K562 (cell line): ENCODE results near the gene PARD3. TPM values are rescaled to one million over a fixed set of nuclear protein-coding genes. Genes with fewer than 3 reads are reported as not detected.

ENCODE experiments used
- ATAC-seq: fragments of 200-7000 bp; cut with Tn5 transposase; 3 replicates; pipeline ENCODE4 v1.9.1; 2020; ENCODE audit warnings: moderate library complexity
- BruUV-seq: library from RNA; stranded (reverse); fragments of 400-500 nt; replicated peaks from 2 replicates; lab custom pipeline; 2021; lab: Mats Ljungman, UMichigan
- CTCF ChIA-PET: fragments of 300-600 bp; formaldehyde crosslinking; extraction: SDS; loops from one replicate; lab custom pipeline; 2021; ENCODE audit warnings: low intra/inter-chr PET ratio; lab: Yijun Ruan, JAX
- POLR2A ChIA-PET: fragments of 300-600, 350-650 bp; sonication (Branson Sonifier 250); formaldehyde crosslinking; extraction: SDS; loops from one replicate; lab custom pipeline; 2021; ENCODE audit warnings: antibody characterized with exemption, inconsistent platforms; lab: Yijun Ruan, JAX
- DNase-seq, 4 experiments: peaks; one replicate each; pipeline versions ENCODE4 v3.0.0 to v3.0.0-alpha.2; 2011 to 2018; ENCODE audit warnings: low spot score in 3 of 4, mixed read lengths in 3 of 4; ENCODE audit errors: extremely low read depth in 1 of 4
- FAIRE-seq: peaks from 2 replicates; lab custom pipeline; 2011; peaks lifted over from hg19 to GRCh38; lab: Jason Lieb, UNC
- H2AFZ ChIP-seq: 2 replicates; pipeline ENCODE4 v1.6.0; 2011; ENCODE audit warnings: low read depth, low read length, control low read depth, inconsistent platforms
- H3K27ac ChIP-seq: fragments of 200-600 bp; 3 replicates; pipeline ENCODE4 v1.8.0; 2011; ENCODE audit warnings: low read depth, mild to moderate bottlenecking, control low read depth, inconsistent platforms, low read length, moderate library complexity, mixed read lengths; ENCODE audit errors: extremely low read depth
- H3K27me3 ChIP-seq, 2 experiments: fragments of 300-600 bp in 1 of 2; 2 replicates in 1 of 2; 3 replicates in 1 of 2; pipeline versions ENCODE4 v1.6.0 to v1.8.0; 2011; ENCODE audit warnings: inconsistent platforms in 2 of 2, low read length in 2 of 2, mild to moderate bottlenecking in 1 of 2, mixed read lengths in 1 of 2, moderate library complexity in 1 of 2; ENCODE audit not compliant: control insufficient read depth in 2 of 2, insufficient read depth in 2 of 2
- H3K36me3 ChIP-seq: fragments of 300-600 bp; 3 replicates; pipeline ENCODE4 v1.8.0; 2011; ENCODE audit warnings: mild to moderate bottlenecking, low read length, inconsistent platforms; ENCODE audit not compliant: control insufficient read depth, insufficient read depth
- H3K4me1 ChIP-seq, 2 experiments: fragments of 200-600 bp in 1 of 2; replicated peaks in 1 of 2; 2 replicates in 1 of 2; 3 replicates in 1 of 2; pipeline versions ENCODE4 v1.5.1 to v1.8.0; 2011; ENCODE audit warnings: inconsistent platforms in 2 of 2, low read length in 2 of 2, mild to moderate bottlenecking in 1 of 2, mixed read lengths in 1 of 2, moderate library complexity in 1 of 2; ENCODE audit not compliant: control insufficient read depth in 2 of 2, insufficient read depth in 2 of 2
- H3K4me2 ChIP-seq: 2 replicates; pipeline ENCODE4 v1.6.1; 2011; ENCODE audit warnings: low read length, control low read depth, inconsistent platforms, mixed read lengths; ENCODE audit not compliant: insufficient read depth
- H3K4me3 ChIP-seq: fragments of 200-600 bp; sonication (generic), shearing (Covaris generic); 2 replicates; pipeline ENCODE4 v1.5.1; 2016; ENCODE audit warnings: control low read depth, inconsistent platforms
- H3K79me2 ChIP-seq: fragments of 200-600 bp; 3 replicates; pipeline ENCODE4 v1.8.0; 2011; ENCODE audit warnings: low read length, inconsistent platforms; ENCODE audit not compliant: control insufficient read depth, insufficient read depth
- H3K9ac ChIP-seq, 2 experiments: 2 replicates each; pipeline versions ENCODE4 v1.6.0 to v1.6.1; 2011; ENCODE audit warnings: low read depth in 2 of 2, low read length in 2 of 2, control low read depth in 1 of 2, inconsistent platforms in 1 of 2, mild to moderate bottlenecking in 1 of 2, mixed read lengths in 1 of 2; ENCODE audit not compliant: insufficient read depth in 1 of 2
- H3K9me1 ChIP-seq: one replicate; pipeline ENCODE4 v1.6.0; 2011; ENCODE audit warnings: inconsistent platforms, mild to moderate bottlenecking, low read length, moderate library complexity; ENCODE audit not compliant: control insufficient read depth, insufficient read depth
- H3K9me3 ChIP-seq: replicated peaks from 2 replicates; pipeline ENCODE4 v1.5.1; 2011; ENCODE audit warnings: low read depth, low read length, inconsistent platforms; ENCODE audit not compliant: control insufficient read depth, insufficient read depth
- H4K20me1 ChIP-seq: replicated peaks from 2 replicates; pipeline ENCODE4 v1.6.1; 2011; ENCODE audit warnings: low read length, inconsistent platforms, mixed read lengths; ENCODE audit not compliant: control insufficient read depth, insufficient read depth
- CSDE1 ChIP-seq, 2 experiments: fragments of 450-650 bp; IDR thresholded peaks; 2 replicates each; pipeline ENCODE4 v1.6.1; 2016; ENCODE audit warnings: mild to moderate bottlenecking in 1 of 2
- GATA2 ChIP-seq: sonication (generic); formaldehyde crosslinking; IDR thresholded peaks from 2 replicates; pipeline ENCODE4 v1.4.0; 2020; ENCODE audit warnings: mild to moderate bottlenecking, missing genetic modification reagents
- HDAC3 ChIP-seq: fragments of 450-650 bp; IDR thresholded peaks from 2 replicates; pipeline ENCODE4 v1.6.1; 2018; ENCODE audit warnings: borderline replicate concordance, mild to moderate bottlenecking, moderate library complexity; ENCODE audit not compliant: partially characterized antibody
- HEY1 ChIP-seq: fragments of 250-450 bp; sonication (Bioruptor Pico); IDR thresholded peaks from 2 replicates; pipeline ENCODE4 v1.5.0; 2020; ENCODE audit warnings: mild to moderate bottlenecking, moderate library complexity, borderline replicate concordance
- KDM4B ChIP-seq, 2 experiments: fragments of 450-650 bp in 1 of 2; sonication (generic) in 1 of 2; IDR thresholded peaks; 2 replicates each; pipeline ENCODE4 v1.6.1; 2016 to 2017; ENCODE audit warnings: borderline replicate concordance in 2 of 2, antibody characterized with exemption in 1 of 2, low read depth in 1 of 2, mild to moderate bottlenecking in 1 of 2
- POU5F1 ChIP-seq: fragments of 150-350 bp; IDR thresholded peaks from 2 replicates; pipeline ENCODE4 v1.6.1; 2014; ENCODE audit warnings: borderline replicate concordance, low read length, low read depth, mild to moderate bottlenecking; ENCODE audit not compliant: partially characterized antibody
- RBBP5 ChIP-seq: fragments of 200-600 bp; sonication (generic); IDR thresholded peaks from 2 replicates; pipeline ENCODE4 v1.6.1; 2012; ENCODE audit warnings: borderline replicate concordance, mild to moderate bottlenecking, low read length, control low read depth, inconsistent platforms; ENCODE audit not compliant: insufficient read depth, poor library complexity, severe bottlenecking
- SAP30 ChIP-seq: fragments of 200-600 bp; sonication (generic); IDR thresholded peaks from 2 replicates; pipeline ENCODE4 v1.6.1; 2012; ENCODE audit warnings: borderline replicate concordance, low read depth, mild to moderate bottlenecking, moderate library complexity, low read length, control low read depth, inconsistent platforms; ENCODE audit not compliant: insufficient read depth, poor library complexity, severe bottlenecking
- TBL1XR1 ChIP-seq, 2 experiments: IDR thresholded peaks; 2 replicates each; pipeline ENCODE4 v1.6.1; 2012; ENCODE audit warnings: improper control_type of control experiment in 2 of 2, low read length in 2 of 2, mild to moderate bottlenecking in 1 of 2
- ZKSCAN8 ChIP-seq: fragments of 200-800 bp; sonication (Bioruptor generic); IDR thresholded peaks from 2 replicates; pipeline ENCODE4 v1.6.1; 2016; ENCODE audit warnings: missing genetic modification characterization, missing compliant biosample characterization
- ZNF561 ChIP-seq: fragments of 450-650 bp; formaldehyde crosslinking; conservative IDR thresholded peaks from 2 replicates; pipeline ENCODE4 v1.4.0; 2020; ENCODE audit warnings: mild to moderate bottlenecking, moderate library complexity
- WGBS: fragments of 100-300 bp; shearing (Covaris generic); methylation state at CpG from one replicate; pipeline ENCODE4 v1.1.6; 2016; ENCODE audit warnings: low coverage, mixed read lengths; ENCODE audit not compliant: insufficient coverage; ENCODE audit errors: missing lambda C conversion rate; 5-methylcytosine and 5-hydroxymethylcytosine counted together
- in situ Hi-C: fragments of 300-500 bp; cut with MboI; formaldehyde crosslinking; loops from 4 replicates; pipeline ENCODE4 v1.15.0; 2018; ENCODE audit warnings: inconsistent platforms, mixed read lengths
- intact Hi-C: fragments of 100-400 bp; cut with micrococcal nuclease; formaldehyde crosslinking; loops from 2 replicates; pipeline ENCODE4 v1.14.2; 2022
- polyA plus RNA-seq, 8 experiments: library from polyadenylated mRNA; depleted of rRNA in 4 of 8; stranded (reverse) in 5 of 8; unstranded in 3 of 8; fragments of >200 nt; fragmentation: Nextera tagmentation in 2 of 8; fragmentation: Illumina TruSeq in 1 of 8; extraction: Ambion mirVana in 2 of 8; extraction: Trizol in 1 of 8; gene quantifications; 2 replicates each; pipeline versions ENCODE4 v1.2.1 to v1.2.3, GENCODE V29; 2011 to 2014; ENCODE audit warnings: inconsistent platforms in 1 of 8, missing spikeins in 1 of 8
- total RNA-seq, 7 experiments: library from RNA; depleted of rRNA in 6 of 7; stranded (reverse); fragments of >200 nt in 6 of 7; fragmentation: Illumina TruSeq in 2 of 7; extraction: Trizol in 2 of 7; gene quantifications; 2 replicates each; pipeline versions ENCODE4 v1.2.1 to v1.2.3, GENCODE V29; 2011 to 2021; ENCODE audit warnings: low replicate concordance in 1 of 7
- TF ChIP-seq, protein P1 (sequence below): fragments of 450-650 bp; IDR thresholded peaks from 2 replicates; pipeline ENCODE4 v1.6.1; 2016
- TF ChIP-seq, protein P2 (sequence below): fragments of 250-450 bp; sonication (Bioruptor Pico); IDR thresholded peaks from 2 replicates; pipeline ENCODE4 v1.8.0; 2022; ENCODE audit warnings: moderate library complexity, mild to moderate bottlenecking, inconsistent platforms
- TF ChIP-seq, protein P3 (sequence below): fragments of 250-450 bp; sonication (Bioruptor Pico); IDR thresholded peaks from 2 replicates; pipeline ENCODE4 v1.4.0; 2020

The PARD3 gene
- total and polyA plus RNA-seq, 9 of the 15 experiments (the other 6 are each of a cell fraction or from before 2014, with no cell fraction given), result 2.7 to 11.7 (median 7.7) TPM

DNA sequence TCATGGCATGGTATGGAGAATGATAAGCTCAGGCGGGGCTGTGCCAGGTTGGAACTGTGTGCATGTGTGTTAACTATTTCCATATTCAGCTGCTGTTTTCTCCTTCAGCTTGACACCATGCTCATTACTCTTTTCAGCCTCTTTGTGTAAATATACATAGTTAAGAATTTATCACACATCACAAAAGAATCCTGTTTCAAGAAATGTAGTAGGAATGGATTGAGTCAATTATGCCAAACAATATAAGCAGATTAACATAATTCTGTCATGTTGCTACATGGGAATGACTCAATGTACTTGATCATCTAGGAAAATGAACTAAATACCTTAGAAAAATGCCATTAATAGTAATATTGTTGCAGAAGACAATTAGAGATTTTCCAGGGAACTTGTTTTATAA lies 687.4 kb downstream of the PARD3 start:
- Histone ChIP-seq H3K79me2 (no peaks in the 10 kb centered on the region), H3K9me3 (no peaks in the 10 kb centered on the region), H3K4me1 (no peaks in the 10 kb centered on the region), H3K4me2 (no peak overlapping the region), H3K27ac (no peak overlapping the region), H3K9ac (no peak overlapping the region), H2AFZ (no peak overlapping the region), H4K20me1 (no peaks in the 10 kb centered on the region), H3K27me3 (no peaks in the 10 kb centered on the region), H3K9me1 (no peaks in the 10 kb centered on the region), H3K4me3 (no peak overlapping the region), H3K36me3 (no peaks in the 10 kb centered on the region)
- no peak for ATAC-seq
- FAIRE-seq, result no peak
- in situ Hi-C loops, result no loop called here
- ChIA-PET CTCF (no interaction called here), POLR2A (no interaction called here)
- no TSS peak for BruUV-seq
- no peak for DNase-seq
- WGBS, result 0% methylated on average over 1 of the region's 1 CpG
- intact Hi-C loops, result no loop called here
- TF ChIP-seq, protein P1, sequence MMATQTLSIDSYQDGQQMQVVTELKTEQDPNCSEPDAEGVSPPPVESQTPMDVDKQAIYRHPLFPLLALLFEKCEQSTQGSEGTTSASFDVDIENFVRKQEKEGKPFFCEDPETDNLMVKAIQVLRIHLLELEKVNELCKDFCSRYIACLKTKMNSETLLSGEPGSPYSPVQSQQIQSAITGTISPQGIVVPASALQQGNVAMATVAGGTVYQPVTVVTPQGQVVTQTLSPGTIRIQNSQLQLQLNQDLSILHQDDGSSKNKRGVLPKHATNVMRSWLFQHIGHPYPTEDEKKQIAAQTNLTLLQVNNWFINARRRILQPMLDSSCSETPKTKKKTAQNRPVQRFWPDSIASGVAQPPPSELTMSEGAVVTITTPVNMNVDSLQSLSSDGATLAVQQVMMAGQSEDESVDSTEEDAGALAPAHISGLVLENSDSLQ, result no peak
- TF ChIP-seq POU5F1 (no peak), RBBP5 (no peak), KDM4B (IDR thresholded peaks at IDR 0.05; ENCODE audit: borderline replicate concordance in 2 of 2, low read depth in 1 of 2) (no peak), ZNF561 (CRISPR knock-in tag) (no peak), GATA2 (CRISPR knock-in tag) (no peak), SAP30 (no peak), HDAC3 (no peak), TBL1XR1 (IDR thresholded peaks at IDR 0.05; ENCODE audit: low read length in 2 of 2) (no peak), ZKSCAN8 (no peak), HEY1 (CRISPR knock-in tag) (no peak), CSDE1 (IDR thresholded peaks at IDR 0.05) (no peak)
- TF ChIP-seq, protein P2, sequence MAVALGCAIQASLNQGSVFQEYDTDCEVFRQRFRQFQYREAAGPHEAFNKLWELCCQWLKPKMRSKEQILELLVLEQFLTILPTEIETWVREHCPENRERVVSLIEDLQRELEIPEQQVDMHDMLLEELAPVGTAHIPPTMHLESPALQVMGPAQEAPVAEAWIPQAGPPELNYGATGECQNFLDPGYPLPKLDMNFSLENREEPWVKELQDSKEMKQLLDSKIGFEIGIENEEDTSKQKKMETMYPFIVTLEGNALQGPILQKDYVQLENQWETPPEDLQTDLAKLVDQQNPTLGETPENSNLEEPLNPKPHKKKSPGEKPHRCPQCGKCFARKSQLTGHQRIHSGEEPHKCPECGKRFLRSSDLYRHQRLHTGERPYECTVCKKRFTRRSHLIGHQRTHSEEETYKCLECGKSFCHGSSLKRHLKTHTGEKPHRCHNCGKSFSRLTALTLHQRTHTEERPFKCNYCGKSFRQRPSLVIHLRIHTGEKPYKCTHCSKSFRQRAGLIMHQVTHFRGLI (CRISPR knock-in tag), result no peak
- TF ChIP-seq, protein P3, sequence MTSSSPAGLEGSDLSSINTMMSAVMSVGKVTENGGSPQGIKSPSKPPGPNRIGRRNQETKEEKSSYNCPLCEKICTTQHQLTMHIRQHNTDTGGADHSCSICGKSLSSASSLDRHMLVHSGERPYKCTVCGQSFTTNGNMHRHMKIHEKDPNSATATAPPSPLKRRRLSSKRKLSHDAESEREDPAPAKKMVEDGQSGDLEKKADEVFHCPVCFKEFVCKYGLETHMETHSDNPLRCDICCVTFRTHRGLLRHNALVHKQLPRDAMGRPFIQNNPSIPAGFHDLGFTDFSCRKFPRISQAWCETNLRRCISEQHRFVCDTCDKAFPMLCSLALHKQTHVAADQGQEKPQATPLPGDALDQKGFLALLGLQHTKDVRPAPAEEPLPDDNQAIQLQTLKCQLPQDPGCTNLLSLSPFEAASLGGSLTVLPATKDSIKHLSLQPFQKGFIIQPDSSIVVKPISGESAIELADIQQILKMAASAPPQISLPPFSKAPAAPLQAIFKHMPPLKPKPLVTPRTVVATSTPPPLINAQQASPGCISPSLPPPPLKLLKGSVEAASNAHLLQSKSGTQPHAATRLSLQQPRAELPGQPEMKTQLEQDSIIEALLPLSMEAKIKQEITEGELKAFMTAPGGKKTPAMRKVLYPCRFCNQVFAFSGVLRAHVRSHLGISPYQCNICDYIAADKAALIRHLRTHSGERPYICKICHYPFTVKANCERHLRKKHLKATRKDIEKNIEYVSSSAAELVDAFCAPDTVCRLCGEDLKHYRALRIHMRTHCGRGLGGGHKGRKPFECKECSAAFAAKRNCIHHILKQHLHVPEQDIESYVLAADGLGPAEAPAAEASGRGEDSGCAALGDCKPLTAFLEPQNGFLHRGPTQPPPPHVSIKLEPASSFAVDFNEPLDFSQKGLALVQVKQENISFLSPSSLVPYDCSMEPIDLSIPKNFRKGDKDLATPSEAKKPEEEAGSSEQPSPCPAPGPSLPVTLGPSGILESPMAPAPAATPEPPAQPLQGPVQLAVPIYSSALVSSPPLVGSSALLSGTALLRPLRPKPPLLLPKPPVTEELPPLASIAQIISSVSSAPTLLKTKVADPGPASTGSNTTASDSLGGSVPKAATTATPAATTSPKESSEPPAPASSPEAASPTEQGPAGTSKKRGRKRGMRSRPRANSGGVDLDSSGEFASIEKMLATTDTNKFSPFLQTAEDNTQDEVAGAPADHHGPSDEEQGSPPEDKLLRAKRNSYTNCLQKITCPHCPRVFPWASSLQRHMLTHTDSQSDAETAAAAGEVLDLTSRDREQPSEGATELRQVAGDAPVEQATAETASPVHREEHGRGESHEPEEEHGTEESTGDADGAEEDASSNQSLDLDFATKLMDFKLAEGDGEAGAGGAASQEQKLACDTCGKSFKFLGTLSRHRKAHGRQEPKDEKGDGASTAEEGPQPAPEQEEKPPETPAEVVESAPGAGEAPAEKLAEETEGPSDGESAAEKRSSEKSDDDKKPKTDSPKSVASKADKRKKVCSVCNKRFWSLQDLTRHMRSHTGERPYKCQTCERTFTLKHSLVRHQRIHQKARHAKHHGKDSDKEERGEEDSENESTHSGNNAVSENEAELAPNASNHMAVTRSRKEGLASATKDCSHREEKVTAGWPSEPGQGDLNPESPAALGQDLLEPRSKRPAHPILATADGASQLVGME, result no peak
